Activated B cell treated with CpG ODN at 0.5 μM for 24 hours (primary cell): ENCODE measurements around the gene DCN. TPM values are rescaled to one million over a fixed set of nuclear protein-coding genes. Genes with fewer than 3 reads are reported as not detected.

Experiments used
- ATAC-seq: fragments of 200-7000 bp; cut with Tn5 transposase; one replicate; pipeline ENCODE4 v1.10.0; 2021; ENCODE audit warnings: low read depth, mild to moderate bottlenecking, moderate library complexity
- CTCF ChIA-PET: fragments of 350-600 bp; sonication (Branson Sonifier 250); formaldehyde crosslinking; loops from one replicate; lab custom pipeline; 2021; ENCODE audit warnings: antibody characterized with exemption; lab: Charles Lee
- POLR2A ChIA-PET: fragments of 350-600 bp; sonication (Branson Sonifier 250); formaldehyde crosslinking; loops from one replicate; lab custom pipeline; 2021; ENCODE audit warnings: antibody characterized with exemption; lab: Charles Lee
- DNase-seq: peaks from one replicate; pipeline ENCODE4 v3.0.0; 2022
- H3K27ac Mint-ChIP-seq: one replicate; pipeline ENCODE4 v1.8.0; 2020; ENCODE audit warnings: mixed read lengths
- H3K27me3 Mint-ChIP-seq: one replicate; pipeline ENCODE4 v1.8.0; 2021; ENCODE audit warnings: mixed read lengths
- H3K36me3 Mint-ChIP-seq: one replicate; pipeline ENCODE4 v1.8.0; 2021; ENCODE audit warnings: low read depth, mixed read lengths
- H3K4me1 Mint-ChIP-seq: one replicate; pipeline ENCODE4 v1.8.0; 2021; ENCODE audit warnings: mixed read lengths
- H3K4me3 Mint-ChIP-seq: one replicate; pipeline ENCODE4 v1.8.0; 2020; ENCODE audit warnings: mild to moderate bottlenecking, mixed read lengths
- H3K9me3 Mint-ChIP-seq: one replicate; pipeline ENCODE4 v1.8.0; 2020; ENCODE audit warnings: mixed read lengths
- CTCF ChIP-seq: fragments of 200-600 bp; IDR thresholded peaks from one replicate; pipeline ENCODE4 v1.8.0; 2022; ENCODE audit warnings: antibody characterized with exemption, mild to moderate bottlenecking
- intact Hi-C: fragments of 100-400 bp; cut with micrococcal nuclease; formaldehyde crosslinking; loops from one replicate; pipeline ENCODE4 v1.15.1; 2024
- total RNA-seq: library from RNA; stranded (reverse); gene quantifications from 2 replicates; pipeline ENCODE4 v1.2.3, GENCODE V29; 2022

The DCN gene
- total RNA-seq, 1 donor from 2014 or later = not detected

DNA sequence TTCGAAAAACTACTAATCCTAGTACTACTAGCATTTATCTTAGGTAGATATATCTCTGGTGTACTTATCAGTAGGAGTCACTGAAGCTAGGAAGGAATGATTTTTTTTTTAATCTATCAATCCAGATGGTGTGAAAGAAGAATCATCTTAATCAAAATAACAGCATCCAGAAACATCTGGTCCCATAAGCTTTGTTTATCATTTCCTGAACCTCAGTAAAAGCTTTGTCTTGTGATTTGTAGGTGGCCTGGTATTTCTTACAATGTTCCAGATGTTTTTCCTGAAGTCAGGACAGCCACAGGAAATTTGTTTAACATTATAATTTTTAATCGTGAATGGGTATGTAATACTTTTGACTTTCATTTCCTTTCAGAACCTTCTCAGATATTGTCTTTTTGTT, 43.3 kb downstream of the DCN start:
- ATAC-seq (no peak), DNase-seq (no peak)
- intact Hi-C loops = no loop called here
- H3K4me3 Mint-ChIP-seq = no peak overlapping the region
- TF ChIP-seq CTCF = no peak
- H3K4me1 Mint-ChIP-seq = no peaks in the 10 kb centered on the region
- ChIA-PET POLR2A (no interaction called here), CTCF (no interaction called here)
- H3K36me3 Mint-ChIP-seq = no peaks in the 10 kb centered on the region
- H3K27ac Mint-ChIP-seq = no peak overlapping the region
- peaks cover 4% of the 10 kb centered on the region for H3K9me3 Mint-ChIP-seq
- no peaks in the 10 kb centered on the region for H3K27me3 Mint-ChIP-seq

- intact Hi-C loops = no loop called here
- Mint-ChIP-seq H3K9me3 (peaks cover 4% of the 10 kb centered on the region), H3K27me3 (no peaks in the 10 kb centered on the region), H3K36me3 (no peaks in the 10 kb centered on the region), H3K4me3 (no peak overlapping the region), H3K27ac (no peak overlapping the region), H3K4me1 (no peaks in the 10 kb centered on the region)
- no peak for TF ChIP-seq CTCF
- POLR2A ChIA-PET = no interaction called here
- ATAC-seq = no peak
- DNase-seq = no peak
- CTCF ChIA-PET = no interaction called here
Measured at GRCh38 chr12:91138337-91138920, 44.2 kb downstream of the DCN start.

DNA sequence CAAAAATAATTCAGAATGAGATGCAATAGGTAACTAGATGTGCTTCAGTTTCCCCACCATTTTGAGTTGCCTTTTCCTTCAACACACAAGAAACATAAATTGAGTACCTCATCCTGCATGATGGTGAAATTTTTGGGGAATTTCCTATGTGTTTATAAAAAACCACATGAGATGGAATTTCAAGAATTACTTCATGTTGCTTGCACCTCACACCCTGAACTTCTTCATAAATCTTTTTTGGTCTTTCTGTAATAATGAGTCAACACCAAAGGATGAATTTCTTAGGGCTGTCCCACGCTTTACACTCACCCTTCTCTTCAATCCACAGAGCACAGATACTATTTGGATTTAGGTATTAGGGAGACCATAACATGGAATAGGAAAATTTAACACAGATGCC, 48.7 kb downstream of the DCN start:
- Mint-ChIP-seq H3K27me3 (no peaks in the 10 kb centered on the region), H3K36me3 (no peaks in the 10 kb centered on the region), H3K27ac (no peak overlapping the region), H3K4me3 (no peak overlapping the region), H3K9me3 (peaks cover 4% of the 10 kb centered on the region), H3K4me1 (no peaks in the 10 kb centered on the region)
- CTCF ChIA-PET = interaction anchor here (0.6 kb wide), 1 partner anchor 155 kb away, joined by 3 read pairs; no protein-coding TSS in a partner anchor
- POLR2A ChIA-PET = no interaction called here
- TF ChIP-seq CTCF = no peak
- intact Hi-C loops = no loop called here
- no peak for ATAC-seq
- no peak for DNase-seq

GRCh38 chr12:91129662-91130362, 52.8 kb downstream of the DCN start:
- H3K27ac Mint-ChIP-seq = no peak overlapping the region
- ChIA-PET POLR2A (no interaction called here), CTCF (no interaction called here)
- peaks cover 3% of the 10 kb centered on the region for H3K9me3 Mint-ChIP-seq
- H3K36me3 Mint-ChIP-seq = no peaks in the 10 kb centered on the region
- no peak for TF ChIP-seq CTCF
- ATAC-seq (no peak), DNase-seq (no peak)
- H3K4me1 Mint-ChIP-seq = no peaks in the 10 kb centered on the region
- H3K4me3 Mint-ChIP-seq = no peak overlapping the region
- no peaks in the 10 kb centered on the region for H3K27me3 Mint-ChIP-seq
- intact Hi-C loops = no loop called here

- no peak for ATAC-seq
- Mint-ChIP-seq H3K4me3 (no peak overlapping the region), H3K36me3 (no peaks in the 10 kb centered on the region), H3K4me1 (no peaks in the 10 kb centered on the region), H3K27ac (no peak overlapping the region), H3K9me3 (peaks cover 3% of the 10 kb centered on the region), H3K27me3 (no peaks in the 10 kb centered on the region)
- POLR2A ChIA-PET = no interaction called here
- intact Hi-C loops = no loop called here
- CTCF ChIA-PET = no interaction called here
- no peak for TF ChIP-seq CTCF
- DNase-seq = no peak
Measured at GRCh38 chr12:91127751-91128150, 54.9 kb downstream of the DCN start.
